SK-N-MC (cell line): ENCODE results near the gene PCNX2.
A peak's percentile ranks its signal among the peaks of the same experiment; 100 is the strongest.

Experiments
- DNase-seq: peaks from one replicate; pipeline ENCODE4 v3.0.0-alpha.2; 2011; ENCODE audit warnings: low read depth, low spot score
- H3K27ac ChIP-seq: fragments of 200-600 bp; sonication (generic); 2 replicates; pipeline ENCODE4 v1.5.1; 2016; ENCODE audit warnings: mixed run types
- H3K36me3 ChIP-seq: fragments of 200-600 bp; sonication (generic); 2 replicates; pipeline ENCODE4 v1.6.1; 2017; ENCODE audit warnings: antibody characterized with exemption, low read length, mixed read lengths; ENCODE audit not compliant: insufficient read depth
- H3K4me3 ChIP-seq: fragments of 200-600 bp; sonication (generic); 2 replicates; pipeline ENCODE4 v1.5.1; 2016
- H3K9ac ChIP-seq: fragments of 200-600 bp; sonication (generic); 2 replicates; pipeline ENCODE4 v1.8.0; 2017; ENCODE audit warnings: mixed run types, mixed read lengths; ENCODE audit not compliant: insufficient read length
- H3K9me3 ChIP-seq: fragments of 200-600 bp; sonication (generic); 2 replicates; pipeline ENCODE4 v1.6.1; 2017; ENCODE audit warnings: low read depth, mild to moderate bottlenecking, antibody characterized with exemption, low read length, moderate library complexity, mixed read lengths
- EZH2 ChIP-seq: fragments of 200-600 bp; sonication (generic); IDR thresholded peaks from one replicate; pipeline ENCODE4 v1.6.1; 2017; ENCODE audit warnings: antibody characterized with exemption
- FOXP2 ChIP-seq: optimal IDR thresholded peaks from 2 replicates; pipeline ENCODE3; 2011; ENCODE audit warnings: mild to moderate bottlenecking, moderate library complexity; ENCODE audit not compliant: insufficient read depth; ENCODE audit errors: extremely low read length, control extremely low read depth
- POLR2AphosphoS5 ChIP-seq: IDR thresholded peaks from 2 replicates; pipeline ENCODE4 v1.6.1; 2012; ENCODE audit warnings: mild to moderate bottlenecking, low read depth, low read length, borderline replicate concordance

PCNX2 gene

GRCh38 chr1:232950197-232951176 is 345.0 kb downstream of the PCNX2 start, which contains the start of gene NTPCR:
NTPCR (plus strand) TSS chr1:232950611; CDS start chr1:232950711, 100 bp downstream.
- Histone ChIP-seq H3K9me3 (no peaks in the 10 kb centered on the region), H3K4me3 (peak within 1 kb of the TSS; percentile 95), H3K27ac (peak within 1 kb of the TSS; percentile 56; the same call in 1 of the 2 replicates), H3K36me3 (no peaks in the 10 kb centered on the region; the same call in 1 of the 2 replicates), H3K9ac (peak within 1 kb of the TSS; percentile 92)
- TF ChIP-seq POLR2AphosphoS5 (peak; percentile 92), FOXP2 (no peak)
- DNase-seq: peak; percentile 52

- Histone ChIP-seq H3K36me3 (no peaks in the 10 kb centered on the region), H3K9me3 (no peaks in the 10 kb centered on the region), H3K9ac (peak overlapping the region; percentile 92), H3K27ac (no peak overlapping the region), H3K4me3 (peak overlapping the region; percentile 95)
- no peak for DNase-seq
- TF ChIP-seq FOXP2 (no peak), EZH2 (no peak), POLR2AphosphoS5 (no peak)
Measured at GRCh38 chr1:232949636-232950196, 345.8 kb downstream of the PCNX2 start.

- TF ChIP-seq EZH2: no peak
- no peak overlapping the region for H3K4me3 ChIP-seq
- no peak overlapping the region for H3K9ac ChIP-seq
- no peak for DNase-seq
- H3K27ac ChIP-seq: no peak overlapping the region
- no peaks in the 10 kb centered on the region for H3K9me3 ChIP-seq
- no peaks in the 10 kb centered on the region for H3K36me3 ChIP-seq
Measured at GRCh38 chr1:232944347-232944746, 351.2 kb downstream of the PCNX2 start.

GRCh38 chr1:232943679-232944252 is 351.8 kb downstream of the PCNX2 start:
- H3K9ac ChIP-seq: no peak overlapping the region
- H3K9me3 ChIP-seq: no peaks in the 10 kb centered on the region
- DNase-seq: no peak
- no peaks in the 10 kb centered on the region for H3K36me3 ChIP-seq
- no peak overlapping the region for H3K27ac ChIP-seq
- no peak overlapping the region for H3K4me3 ChIP-seq
- TF ChIP-seq POLR2AphosphoS5 (no peak), FOXP2 (no peak), EZH2 (no peak)

- Histone ChIP-seq H3K27ac (no peak overlapping the region), H3K9me3 (no peaks in the 10 kb centered on the region), H3K9ac (no peak overlapping the region), H3K36me3 (no peaks in the 10 kb centered on the region), H3K4me3 (no peak overlapping the region)
- no peak for DNase-seq
- no peak for TF ChIP-seq EZH2
- no peak for TF ChIP-seq POLR2AphosphoS5
- no peak for TF ChIP-seq FOXP2
Measured at GRCh38 chr1:232942413-232943294, 352.9 kb downstream of the PCNX2 start.

- Histone ChIP-seq H3K9me3 (no peaks in the 10 kb centered on the region), H3K4me3 (no peak overlapping the region), H3K27ac (no peak overlapping the region), H3K9ac (no peak overlapping the region), H3K36me3 (no peaks in the 10 kb centered on the region)
- no peak for TF ChIP-seq FOXP2
- TF ChIP-seq EZH2: no peak
- TF ChIP-seq POLR2AphosphoS5: no peak
- DNase-seq: no peak
Measured at GRCh38 chr1:232940262-232940661, 355.3 kb downstream of the PCNX2 start.

- no peaks in the 10 kb centered on the region for H3K36me3 ChIP-seq
- TF ChIP-seq FOXP2 (no peak), POLR2AphosphoS5 (no peak), EZH2 (no peak)
- H3K9ac ChIP-seq: no peak overlapping the region
Measured at GRCh38 chr1:232939748-232940147, 355.8 kb downstream of the PCNX2 start.

More at GRCh38 chr1:232939748-232940147, 355.8 kb downstream of the PCNX2 start:
- H3K27ac ChIP-seq: no peak overlapping the region
- no peaks in the 10 kb centered on the region for H3K9me3 ChIP-seq
- DNase-seq: no peak
- no peak overlapping the region for H3K4me3 ChIP-seq
